ENCODE measurements around the gene RBM26. TPM values are rescaled to one million over a fixed set of nuclear protein-coding genes. Genes with fewer than 3 reads are reported as not detected.

RBM26 gene
- total RNA-seq, 5 donors from 2014 or later (not counting 1 experiment from before 2014, with no cell fraction given) = 76.7 to 97.8 (median 77.9) TPM

DNA sequence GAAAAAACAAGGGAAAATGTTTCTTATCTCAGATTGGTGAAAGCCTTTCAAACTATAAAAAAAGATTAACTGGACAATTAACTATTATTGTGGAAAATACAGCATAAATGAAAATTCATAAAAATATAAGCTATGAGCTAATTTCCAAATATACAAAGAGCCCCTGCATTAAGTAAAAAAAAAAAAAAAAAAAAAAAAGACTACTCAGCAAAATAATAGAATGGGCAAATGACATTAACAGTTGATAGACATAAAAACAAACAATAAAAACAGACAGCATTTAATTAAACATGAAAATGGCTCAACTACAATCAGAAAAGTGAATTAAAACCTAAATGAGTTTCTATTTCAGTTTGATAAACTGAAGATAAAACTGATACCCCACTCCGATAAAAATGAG lies 77.5 kb downstream of the RBM26 start:
- POLR2A ChIA-PET = no interaction called here
- DNase-seq (no peak), ATAC-seq (replicated peaks in 1 of 4) (no peak)
- peaks cover 7 to 24% of the 10 kb centered on the region in 2 donors for H3K36me3 ChIP-seq (ENCODE audit: control insufficient read depth in 2 of 2, extremely low read depth in 1 of 2, insufficient read depth in 1 of 2, low read length in 1 of 2)
- H3K9me3 ChIP-seq = no peaks in the 10 kb centered on the region
- WGBS (ENCODE audit: insufficient coverage) = no CpG with 5 or more reads among the region's 1 CpG
- Mint-ChIP-seq H3K4me1 (peaks cover 0 to 5% (median 2%) of the 10 kb centered on the region in 3 donors), H3K36me3 (peaks cover 26% of the 10 kb centered on the region), H3K27ac (peak overlapping the region in 1 of 2 donors; percentile 44), H3K9me3 (no peaks in the 10 kb centered on the region), H3K4me3 (no peak overlapping the region), H3K27me3 (no peaks in the 10 kb centered on the region)
- H3K4me3 ChIP-seq (ENCODE audit: control insufficient read depth in 1 of 2, extremely low read depth in 1 of 2, low read length in 1 of 2) = no peak overlapping the region
- H3K27me3 ChIP-seq (replicated peaks in 1 of 2; ENCODE audit: control insufficient read depth in 2 of 2, extremely low read depth in 1 of 2, insufficient read depth in 2 of 2, low read length in 1 of 2) = no peaks in the 10 kb centered on the region
- CTCF ChIA-PET = interaction anchor here in 1 of 2 donors (0.6 kb wide), 1 partner anchor 1565 kb away, joined by 5 read pairs; no protein-coding TSS in a partner anchor
- H3K4me1 ChIP-seq (ENCODE audit: control insufficient read depth in 1 of 2, extremely low read depth in 1 of 2, insufficient read depth in 2 of 2, low read length in 2 of 2) = no peaks in the 10 kb centered on the region
- no peak overlapping the region for H3K27ac ChIP-seq (ENCODE audit: low read length)

- H3K27ac Mint-ChIP-seq = peak overlapping the region in 1 of 2 donors; percentile 50
- Histone ChIP-seq H3K27ac (ENCODE audit: low read length) (no peak overlapping the region), H3K4me3 (ENCODE audit: control insufficient read depth in 1 of 2, extremely low read depth in 1 of 2, low read length in 1 of 2) (no peak overlapping the region), H3K4me1 (ENCODE audit: control insufficient read depth in 1 of 2, extremely low read depth in 1 of 2, insufficient read depth in 2 of 2, low read length in 2 of 2) (no peaks in the 10 kb centered on the region), H3K9me3 (no peaks in the 10 kb centered on the region), H3K27me3 (replicated peaks in 1 of 2; ENCODE audit: control insufficient read depth in 2 of 2, extremely low read depth in 1 of 2, insufficient read depth in 2 of 2, low read length in 1 of 2) (no peaks in the 10 kb centered on the region), H3K36me3 (ENCODE audit: control insufficient read depth in 2 of 2, extremely low read depth in 1 of 2, insufficient read depth in 1 of 2, low read length in 1 of 2) (peaks cover 0 to 18% of the 10 kb centered on the region in 2 donors)
- H3K4me1 Mint-ChIP-seq = peaks cover 2 to 8% (median 3%) of the 10 kb centered on the region in 3 donors
- peaks cover 23% of the 10 kb centered on the region for H3K36me3 Mint-ChIP-seq
- DNase-seq = no peak
- H3K27me3 Mint-ChIP-seq = no peaks in the 10 kb centered on the region
- ChIA-PET POLR2A (no interaction called here), CTCF (no interaction called here)
- H3K4me3 Mint-ChIP-seq = no peak overlapping the region
- WGBS (ENCODE audit: insufficient coverage) = no CpG with 5 or more reads among the region's 1 CpG
- H3K9me3 Mint-ChIP-seq = no peaks in the 10 kb centered on the region
- ATAC-seq (replicated peaks in 1 of 4) = no peak
Measured at GRCh38 chr13:79320433-79320832, 85.6 kb downstream of the RBM26 start.

- CTCF ChIA-PET = interaction anchor here in 1 of 2 donors (0.6 kb wide), 1 partner anchor 110 kb away, joined by 3 read pairs; no protein-coding TSS in a partner anchor
- DNase-seq = no peak
- H3K9me3 Mint-ChIP-seq = no peaks in the 10 kb centered on the region
Measured at GRCh38 chr13:79318664-79319063, 87.4 kb downstream of the RBM26 start.

DNA sequence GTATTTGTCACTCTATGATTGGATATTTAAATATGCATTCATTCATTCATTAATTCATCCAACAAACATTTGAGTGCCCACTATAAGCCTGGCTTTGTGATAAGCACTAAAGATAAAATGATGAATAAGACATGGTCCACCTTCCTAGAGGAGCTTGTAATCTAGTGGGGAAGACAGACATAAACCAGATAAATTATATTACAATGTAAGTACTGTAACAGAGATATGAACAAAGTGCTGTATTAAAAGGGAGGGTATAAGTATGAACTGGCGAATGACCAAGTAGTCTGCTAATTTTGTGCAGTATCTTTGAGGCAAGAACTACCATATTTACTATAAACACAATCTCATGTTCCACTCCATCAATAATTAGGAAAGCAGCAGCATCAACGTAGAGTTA lies 88.2 kb downstream of the RBM26 start:
- peaks cover 31% of the 10 kb centered on the region for H3K36me3 Mint-ChIP-seq
- no CpG with 5 or more reads among the region's 2 CpGs for WGBS (ENCODE audit: insufficient coverage)
- H3K27me3 Mint-ChIP-seq = no peaks in the 10 kb centered on the region
- POLR2A ChIA-PET = no interaction called here
- CTCF ChIA-PET = interaction anchor here in 1 of 2 donors (0.6 kb wide), 1 partner anchor 66 kb away, joined by 4 read pairs; no protein-coding TSS in a partner anchor
- no peak overlapping the region for H3K4me3 ChIP-seq (ENCODE audit: control insufficient read depth in 1 of 2, extremely low read depth in 1 of 2, low read length in 1 of 2)
- DNase-seq (no peak), ATAC-seq (replicated peaks in 1 of 4) (no peak)
- peaks cover 2 to 8% (median 3%) of the 10 kb centered on the region in 3 donors for H3K4me1 Mint-ChIP-seq
- no peaks in the 10 kb centered on the region for H3K9me3 Mint-ChIP-seq
- no peak overlapping the region for H3K27ac ChIP-seq (ENCODE audit: low read length)
- H3K4me1 ChIP-seq (ENCODE audit: control insufficient read depth in 1 of 2, extremely low read depth in 1 of 2, insufficient read depth in 2 of 2, low read length in 2 of 2) = no peaks in the 10 kb centered on the region
- H3K36me3 ChIP-seq (ENCODE audit: control insufficient read depth in 2 of 2, extremely low read depth in 1 of 2, insufficient read depth in 1 of 2, low read length in 1 of 2) = peaks cover 0 to 13% of the 10 kb centered on the region in 2 donors
- H3K27me3 ChIP-seq (replicated peaks in 1 of 2; ENCODE audit: control insufficient read depth in 2 of 2, extremely low read depth in 1 of 2, insufficient read depth in 2 of 2, low read length in 1 of 2) = no peaks in the 10 kb centered on the region
- no peak overlapping the region for H3K27ac Mint-ChIP-seq
- H3K9me3 ChIP-seq = no peaks in the 10 kb centered on the region
- H3K4me3 Mint-ChIP-seq = no peak overlapping the region

More at GRCh38 chr13:79318664-79319063, 87.4 kb downstream of the RBM26 start:
- Histone ChIP-seq H3K27me3 (replicated peaks in 1 of 2; ENCODE audit: control insufficient read depth in 2 of 2, extremely low read depth in 1 of 2, insufficient read depth in 2 of 2, low read length in 1 of 2) (no peaks in the 10 kb centered on the region), H3K4me3 (ENCODE audit: control insufficient read depth in 1 of 2, extremely low read depth in 1 of 2, low read length in 1 of 2) (no peak overlapping the region), H3K36me3 (ENCODE audit: control insufficient read depth in 2 of 2, extremely low read depth in 1 of 2, insufficient read depth in 1 of 2, low read length in 1 of 2) (peaks cover 0 to 13% of the 10 kb centered on the region in 2 donors), H3K9me3 (no peaks in the 10 kb centered on the region), H3K27ac (ENCODE audit: low read length) (no peak overlapping the region), H3K4me1 (ENCODE audit: control insufficient read depth in 1 of 2, extremely low read depth in 1 of 2, insufficient read depth in 2 of 2, low read length in 2 of 2) (no peaks in the 10 kb centered on the region)
- Mint-ChIP-seq H3K27me3 (no peaks in the 10 kb centered on the region), H3K4me1 (peaks cover 2 to 8% (median 3%) of the 10 kb centered on the region in 3 donors), H3K27ac (no peak overlapping the region), H3K4me3 (no peak overlapping the region), H3K36me3 (peaks cover 28% of the 10 kb centered on the region)
- WGBS (ENCODE audit: insufficient coverage) = no CpG with 5 or more reads among the region's 4 CpGs
- POLR2A ChIA-PET = no interaction called here
- no peak for ATAC-seq (replicated peaks in 1 of 4)

DNA sequence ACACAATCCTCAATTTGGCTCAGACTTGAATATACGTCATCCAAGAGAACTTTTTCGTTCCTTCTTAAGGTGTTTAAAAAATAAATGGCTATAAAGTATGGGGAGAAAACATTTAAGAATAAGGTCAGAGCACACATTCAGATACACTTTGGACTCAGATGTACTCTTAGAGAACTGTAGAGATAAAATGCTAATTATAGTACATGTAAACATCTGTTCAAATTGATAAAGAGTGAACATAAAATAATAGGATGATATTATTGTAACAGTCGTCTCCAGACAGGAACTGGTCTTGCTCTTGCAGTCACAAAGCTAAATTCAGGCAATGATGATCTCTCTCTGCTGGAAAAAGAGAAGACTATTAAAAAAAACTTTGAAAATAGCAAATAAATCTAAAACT lies 91.4 kb downstream of the RBM26 start:
- Mint-ChIP-seq H3K27ac (no peak overlapping the region), H3K27me3 (no peaks in the 10 kb centered on the region)

DNA sequence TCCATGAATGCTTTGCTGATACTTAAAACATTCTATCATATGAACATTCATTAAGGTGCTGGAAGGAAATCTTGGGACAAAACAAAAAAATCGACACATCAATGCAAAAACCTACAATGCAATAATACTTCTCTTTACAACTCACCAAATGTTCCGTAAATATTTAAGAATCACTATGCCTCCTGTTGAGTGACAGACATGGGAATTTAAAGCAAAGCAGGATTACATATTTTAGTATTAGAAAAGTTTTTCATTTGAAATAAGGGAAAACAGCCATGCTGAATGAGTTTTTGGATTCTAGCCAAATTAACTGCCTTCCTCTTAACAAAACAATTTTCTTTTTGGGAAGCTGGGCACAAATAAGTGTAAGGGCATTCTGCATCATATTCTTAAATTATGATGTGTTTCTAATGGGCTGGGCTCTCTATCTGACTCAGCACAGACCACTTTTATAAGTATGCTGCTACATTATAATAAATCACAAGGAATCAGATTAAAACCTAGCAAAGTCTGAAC lies 93.7 kb downstream of the RBM26 start:
- ChIA-PET CTCF (no interaction called here), POLR2A (no interaction called here)
- no peak overlapping the region for H3K27ac ChIP-seq (ENCODE audit: low read length)
- ATAC-seq (replicated peaks in 1 of 4) (no peak), DNase-seq (no peak)
- H3K9me3 Mint-ChIP-seq = no peaks in the 10 kb centered on the region
- no peaks in the 10 kb centered on the region for H3K36me3 ChIP-seq (ENCODE audit: control insufficient read depth in 2 of 2, extremely low read depth in 1 of 2, insufficient read depth in 1 of 2, low read length in 1 of 2)
- peaks cover 9% of the 10 kb centered on the region for H3K36me3 Mint-ChIP-seq
- H3K27me3 Mint-ChIP-seq = no peaks in the 10 kb centered on the region
- H3K4me3 ChIP-seq (ENCODE audit: control insufficient read depth in 1 of 2, extremely low read depth in 1 of 2, low read length in 1 of 2) = no peak overlapping the region
- H3K4me1 Mint-ChIP-seq = no peaks in the 10 kb centered on the region
- H3K4me1 ChIP-seq (ENCODE audit: control insufficient read depth in 1 of 2, extremely low read depth in 1 of 2, insufficient read depth in 2 of 2, low read length in 2 of 2) = no peaks in the 10 kb centered on the region
- no peak overlapping the region for H3K4me3 Mint-ChIP-seq
- no peaks in the 10 kb centered on the region for H3K27me3 ChIP-seq (replicated peaks in 1 of 2; ENCODE audit: control insufficient read depth in 2 of 2, extremely low read depth in 1 of 2, insufficient read depth in 2 of 2, low read length in 1 of 2)
- H3K9me3 ChIP-seq = no peaks in the 10 kb centered on the region
- WGBS (ENCODE audit: insufficient coverage) = no CpG with 5 or more reads among the region's 2 CpGs
- peak overlapping the region; percentile 17 to 52 for H3K27ac Mint-ChIP-seq

More for the DNA sequence above, 91.4 kb downstream of the RBM26 start:
- no peak overlapping the region for H3K27ac ChIP-seq (ENCODE audit: low read length)
- ChIA-PET POLR2A (interaction anchor here in 1 of 2 donors (0.7 kb wide), 1 partner anchor 34 kb away, joined by 3 read pairs; no protein-coding TSS in a partner anchor), CTCF (interaction anchor here in 1 of 2 donors (0.6 kb wide), 2 partner anchors 65 to 87 kb away, joined by 3 to 4 read pairs; no protein-coding TSS in a partner anchor)
- Mint-ChIP-seq H3K9me3 (no peaks in the 10 kb centered on the region), H3K36me3 (peaks cover 19% of the 10 kb centered on the region), H3K4me1 (peaks cover 0 to 4% (median 3%) of the 10 kb centered on the region in 3 donors), H3K4me3 (no peak overlapping the region)
- ATAC-seq (replicated peaks in 1 of 4) (no peak), DNase-seq (no peak)
- no CpG with 5 or more reads among the region's 3 CpGs for WGBS (ENCODE audit: insufficient coverage)
- no peak overlapping the region for H3K4me3 ChIP-seq (ENCODE audit: control insufficient read depth in 1 of 2, extremely low read depth in 1 of 2, low read length in 1 of 2)
- H3K27me3 ChIP-seq (replicated peaks in 1 of 2; ENCODE audit: control insufficient read depth in 2 of 2, extremely low read depth in 1 of 2, insufficient read depth in 2 of 2, low read length in 1 of 2) = no peaks in the 10 kb centered on the region
- no peaks in the 10 kb centered on the region for H3K4me1 ChIP-seq (ENCODE audit: control insufficient read depth in 1 of 2, extremely low read depth in 1 of 2, insufficient read depth in 2 of 2, low read length in 2 of 2)
- peaks cover 0 to 5% of the 10 kb centered on the region in 2 donors for H3K36me3 ChIP-seq (ENCODE audit: control insufficient read depth in 2 of 2, extremely low read depth in 1 of 2, insufficient read depth in 1 of 2, low read length in 1 of 2)
- no peaks in the 10 kb centered on the region for H3K9me3 ChIP-seq
